GM12875 (cell line): Measurements from ENCODE around the gene GREB1L.
"Not testable (repeated sequence)": the region's sequence is repeated elsewhere in the genome, so short reads cannot be mapped to it uniquely, and the experiment has no call there.

Experiments used
- H3K4me3 ChIP-seq: one replicate; pipeline ENCODE4 v1.5.1; 2011; ENCODE audit warnings: low read depth, low read length, control low read depth
- TF ChIP-seq, protein P1 (sequence below): IDR thresholded peaks from 2 replicates; pipeline ENCODE4 v1.5.1; 2011; ENCODE audit warnings: low read depth, mild to moderate bottlenecking, control low read depth, inconsistent platforms, low read length, moderate library complexity, borderline replicate concordance; ENCODE audit not compliant: insufficient read depth

GREB1L gene

GRCh38 chr18:21314724-21315123 is 72.7 kb downstream of the GREB1L start:
- TF ChIP-seq, protein P1, sequence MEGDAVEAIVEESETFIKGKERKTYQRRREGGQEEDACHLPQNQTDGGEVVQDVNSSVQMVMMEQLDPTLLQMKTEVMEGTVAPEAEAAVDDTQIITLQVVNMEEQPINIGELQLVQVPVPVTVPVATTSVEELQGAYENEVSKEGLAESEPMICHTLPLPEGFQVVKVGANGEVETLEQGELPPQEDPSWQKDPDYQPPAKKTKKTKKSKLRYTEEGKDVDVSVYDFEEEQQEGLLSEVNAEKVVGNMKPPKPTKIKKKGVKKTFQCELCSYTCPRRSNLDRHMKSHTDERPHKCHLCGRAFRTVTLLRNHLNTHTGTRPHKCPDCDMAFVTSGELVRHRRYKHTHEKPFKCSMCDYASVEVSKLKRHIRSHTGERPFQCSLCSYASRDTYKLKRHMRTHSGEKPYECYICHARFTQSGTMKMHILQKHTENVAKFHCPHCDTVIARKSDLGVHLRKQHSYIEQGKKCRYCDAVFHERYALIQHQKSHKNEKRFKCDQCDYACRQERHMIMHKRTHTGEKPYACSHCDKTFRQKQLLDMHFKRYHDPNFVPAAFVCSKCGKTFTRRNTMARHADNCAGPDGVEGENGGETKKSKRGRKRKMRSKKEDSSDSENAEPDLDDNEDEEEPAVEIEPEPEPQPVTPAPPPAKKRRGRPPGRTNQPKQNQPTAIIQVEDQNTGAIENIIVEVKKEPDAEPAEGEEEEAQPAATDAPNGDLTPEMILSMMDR: no peak
- no peak overlapping the region for H3K4me3 ChIP-seq

- H3K4me3 ChIP-seq: not testable (repeated sequence)
These were observed 73.1 kb downstream of the GREB1L start for GRCh38 chr18:21315126-21315525.

DNA sequence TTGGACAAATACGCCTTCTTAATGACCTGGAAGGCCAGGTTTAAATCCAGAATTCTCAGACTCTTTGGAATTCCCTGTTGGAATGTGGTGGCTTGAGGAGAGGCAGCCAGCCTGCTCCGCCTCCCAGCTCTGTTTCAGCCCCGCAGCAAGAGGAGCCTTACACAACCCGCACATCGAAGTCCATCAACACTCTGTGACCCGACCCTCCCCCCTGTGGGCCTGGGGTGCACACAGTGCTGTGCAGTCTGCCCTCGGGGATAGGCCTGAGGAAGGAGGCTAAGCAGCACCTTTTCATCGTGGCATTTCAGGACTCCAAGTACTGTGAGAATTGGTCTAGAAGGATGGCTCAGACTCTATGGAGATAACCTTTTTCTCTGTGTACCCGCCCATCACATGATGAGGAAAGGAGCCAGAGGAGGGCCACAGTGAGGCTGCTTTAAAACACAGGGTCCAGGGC is 73.7 kb downstream of the GREB1L start:
- TF ChIP-seq, protein P1: no peak
- H3K4me3 ChIP-seq: no peak overlapping the region

- TF ChIP-seq, protein P1: no peak
- H3K4me3 ChIP-seq: no peak overlapping the region
These were observed 74.3 kb downstream of the GREB1L start for GRCh38 chr18:21316296-21316695.

DNA sequence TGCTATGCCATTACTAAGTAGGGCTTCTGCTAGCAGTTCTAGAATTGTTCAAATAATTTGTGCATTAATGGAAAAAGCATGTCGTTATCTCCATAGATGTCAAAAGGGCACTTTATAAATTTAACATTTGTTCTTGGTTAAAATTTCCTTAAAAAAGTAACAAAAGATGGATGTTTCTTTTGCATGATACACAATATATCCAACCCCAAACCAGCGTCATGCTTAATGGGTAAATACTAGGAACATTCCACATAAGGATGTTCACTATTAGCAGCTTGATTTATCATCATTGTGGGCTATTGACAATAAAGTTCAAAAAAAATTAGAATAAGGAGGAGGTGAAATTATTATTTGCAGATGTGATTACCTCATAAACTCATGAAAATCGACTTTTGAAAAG is 79.7 kb downstream of the GREB1L start:
- TF ChIP-seq, protein P1: no peak
- no peak overlapping the region for H3K4me3 ChIP-seq

DNA sequence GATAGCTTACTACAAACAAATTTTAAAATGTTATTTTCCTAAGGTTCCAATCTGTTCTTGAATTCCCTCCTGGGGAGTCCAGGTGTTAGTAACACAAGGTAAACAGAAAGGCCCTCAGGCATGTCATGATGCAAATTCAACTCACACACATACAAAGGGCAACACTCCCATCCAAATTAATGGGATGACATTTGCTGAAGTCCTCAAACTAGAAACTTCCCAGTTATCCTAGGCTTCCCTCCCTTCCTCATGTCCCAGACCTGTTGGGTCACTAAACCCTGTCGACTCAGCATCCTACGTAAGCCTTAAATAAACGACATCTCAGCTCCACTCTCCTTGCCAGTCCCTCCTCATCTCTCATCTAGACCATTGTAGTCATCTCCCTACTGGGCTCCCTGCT is 85.1 kb downstream of the GREB1L start:
- H3K4me3 ChIP-seq: no peak overlapping the region
- TF ChIP-seq, protein P1: no peak

- TF ChIP-seq, protein P1: no peak
- no peak overlapping the region for H3K4me3 ChIP-seq
These were observed 88.2 kb downstream of the GREB1L start for GRCh38 chr18:21330122-21330701.
